LHCN-M2 (cell line): ENCODE results near the gene DFFA. TPM values are rescaled to one million over a fixed set of nuclear protein-coding genes. Genes with fewer than 3 reads are reported as not detected.
"Not testable (repeated sequence)": the region's sequence is repeated elsewhere in the genome, so short reads cannot be mapped to it uniquely, and the experiment has no call there.

ENCODE experiments used
- DNase-seq: peaks from one replicate; pipeline ENCODE4 v3.0.0-alpha.2; 2012; ENCODE audit warnings: low read depth
- total RNA-seq: library from RNA; depleted of rRNA; stranded (reverse); fragments of >200 nt; gene quantifications from 2 replicates; pipeline ENCODE4 v1.2.3, GENCODE V29; 2014; rRNA removed

The DFFA gene
- total RNA-seq, 1 experiment from 2014 or later, result 34.2 TPM

DNA sequence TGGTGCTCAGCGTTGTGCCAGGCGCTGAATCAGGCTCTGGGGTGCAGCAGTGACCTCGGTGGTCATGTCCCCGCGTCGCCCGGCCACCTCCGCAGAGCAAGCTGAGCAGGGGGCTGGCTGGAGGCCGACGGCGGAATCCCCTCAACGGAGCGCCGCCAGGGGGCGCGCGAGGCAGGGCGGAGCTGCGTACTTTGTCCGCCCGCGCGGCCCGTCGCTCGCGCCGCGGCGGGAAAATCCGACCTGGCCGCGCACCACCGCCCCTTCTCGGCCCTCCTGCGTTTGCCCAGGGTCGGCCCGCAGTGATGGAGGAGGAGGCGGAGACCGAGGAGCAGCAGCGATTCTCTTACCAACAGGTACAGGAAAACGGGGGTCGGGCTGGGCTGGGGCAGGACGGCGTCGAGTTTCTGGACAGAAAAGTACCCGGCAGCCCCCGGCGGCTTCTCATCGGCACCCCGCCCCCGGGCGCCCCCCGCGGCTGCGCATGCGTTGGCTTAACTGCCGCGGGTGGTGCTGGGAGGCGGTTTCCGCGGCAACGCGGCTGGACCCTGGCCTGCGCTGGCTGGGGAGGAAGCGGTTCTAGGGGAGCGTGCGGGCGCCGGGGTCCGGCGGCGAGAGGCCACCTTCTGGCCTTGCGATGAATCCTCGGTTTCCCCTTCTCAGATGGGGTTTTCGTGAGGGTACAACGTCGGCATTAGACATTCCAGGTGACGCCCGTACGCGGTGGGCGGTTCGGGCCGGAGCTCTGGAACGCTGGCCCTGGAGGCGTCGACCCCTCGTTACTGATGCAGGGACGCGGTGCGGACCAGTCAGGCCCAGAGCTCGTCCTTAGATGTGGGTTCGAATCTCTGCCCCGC lies 41.9 kb downstream of the DFFA start, which contains the start of gene CENPS:
Gene CENPS (plus strand): TSS at position 218 of the 854 bp plus-strand sequence. CDS start 85 bp downstream, at position 303.
- peak; percentile 87 for DNase-seq

DNA sequence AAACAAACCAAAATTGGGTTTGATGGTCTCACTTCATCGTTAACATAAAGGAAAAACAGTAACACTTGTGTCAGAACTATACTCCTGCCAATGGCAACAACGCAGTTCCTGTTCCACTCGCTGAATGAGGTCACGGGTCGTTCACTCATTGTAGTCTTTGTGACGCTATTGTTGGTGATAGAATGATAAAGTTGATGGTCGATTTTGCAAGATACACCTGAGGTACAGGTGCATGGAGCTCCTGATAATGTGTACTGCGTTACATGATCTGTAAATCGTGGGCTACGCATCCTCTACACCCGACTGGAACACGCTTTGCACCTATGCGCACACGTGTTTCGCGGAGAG lies 42.5 kb downstream of the DFFA start:
- DNase-seq, result no peak

DNA sequence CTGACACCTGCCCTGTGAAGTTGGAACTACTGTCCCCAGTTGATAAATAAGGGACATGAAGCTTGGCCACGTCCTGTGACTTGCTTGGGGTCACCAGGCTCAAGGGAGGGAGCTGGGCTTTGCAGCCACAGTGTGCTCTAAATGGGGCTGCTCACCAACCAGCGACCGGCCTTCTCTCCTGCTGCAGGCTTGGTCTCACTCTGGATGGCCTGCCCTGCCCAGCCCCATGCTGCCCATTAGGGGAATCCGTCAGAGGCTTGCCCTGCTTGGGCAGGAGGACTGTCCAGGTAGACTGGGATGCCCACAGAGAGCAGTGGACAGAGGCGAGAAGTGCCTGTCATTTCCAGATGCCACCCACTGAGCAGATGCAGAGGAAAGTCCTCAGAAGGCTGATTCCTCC lies 43.3 kb downstream of the DFFA start:
- no peak for DNase-seq

GRCh38 chr1:10426535-10426848 lies 45.8 kb downstream of the DFFA start:
- not testable (repeated sequence) for DNase-seq

DNA sequence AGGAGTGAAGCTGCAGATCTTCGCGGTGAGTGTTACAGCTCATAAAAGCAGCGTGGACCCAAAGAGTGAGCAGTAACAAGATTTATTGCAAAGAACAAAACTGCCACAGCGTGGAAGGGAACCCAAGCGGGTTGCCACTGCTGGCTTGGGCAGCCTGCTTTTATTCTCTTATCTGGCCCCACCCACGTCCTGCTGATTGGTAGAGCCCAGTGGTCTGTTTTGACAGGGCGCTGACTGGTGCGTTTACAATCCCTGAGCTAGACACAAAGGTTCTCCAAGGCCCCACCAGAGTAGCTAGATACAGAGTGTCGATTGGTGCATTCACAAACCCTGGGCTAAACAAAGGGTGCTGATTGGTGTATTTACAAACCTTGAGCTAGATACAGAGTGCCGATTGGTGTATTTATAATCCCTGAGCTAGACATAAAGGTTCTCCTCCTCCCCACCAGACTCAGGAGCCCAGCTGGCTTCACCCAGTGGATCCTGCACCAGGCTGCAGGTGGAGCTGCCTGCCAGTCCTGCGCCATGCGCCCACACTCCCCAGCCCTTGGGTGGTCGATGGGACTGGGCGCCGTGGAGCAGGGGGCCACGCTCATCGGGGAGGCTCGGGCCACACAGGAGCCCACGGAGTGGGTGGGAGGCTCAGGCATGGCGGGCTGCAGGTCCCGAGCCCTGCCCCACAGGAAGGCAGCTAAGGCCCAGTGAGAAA lies 46.3 kb downstream of the DFFA start:
- DNase-seq, result not testable (repeated sequence)

DNA sequence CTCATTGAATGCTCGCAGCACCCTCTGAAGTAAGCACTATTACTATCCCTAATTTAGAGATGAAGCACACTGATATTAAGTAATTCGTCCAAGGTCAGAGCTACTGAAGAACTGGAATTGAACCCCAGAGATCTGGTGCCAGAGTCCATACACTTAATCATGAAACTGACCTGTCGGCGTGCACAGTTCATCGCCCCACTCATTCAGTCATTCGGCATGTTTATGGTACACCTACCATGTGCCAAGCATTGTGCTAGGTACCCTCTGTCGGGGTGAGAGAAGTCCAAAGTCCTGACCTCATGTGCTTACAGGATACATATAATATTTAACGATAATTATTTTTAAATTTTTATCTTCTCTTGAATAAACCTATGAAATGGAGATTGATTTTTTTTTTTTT lies 47.7 kb downstream of the DFFA start:
- no peak for DNase-seq

DNA sequence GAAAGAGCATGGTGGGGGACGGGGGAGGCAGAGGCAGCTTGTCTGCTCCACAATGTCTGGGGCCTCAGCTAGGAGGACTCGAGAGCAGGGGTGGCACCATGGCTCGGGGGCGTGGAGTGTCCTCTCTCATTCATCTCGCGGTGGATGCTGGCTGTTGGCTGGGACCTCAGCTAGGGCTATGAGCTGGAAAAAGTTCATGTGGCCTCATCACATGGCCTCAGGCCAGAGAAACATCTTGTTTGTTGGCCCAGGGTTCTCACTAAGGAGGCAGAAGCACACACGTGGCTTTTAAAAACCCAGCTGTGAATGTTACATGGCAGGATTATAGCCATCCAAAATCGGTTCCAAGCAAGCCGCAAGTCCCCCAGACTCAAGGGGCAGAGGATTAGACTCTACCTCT lies 48.3 kb downstream of the DFFA start:
- DNase-seq, result peak; percentile 28

- DNase-seq, result no peak
Observed at GRCh38 chr1:10421637-10422036, 50.7 kb downstream of the DFFA start.

- DNase-seq, result no peak
Observed at GRCh38 chr1:10419351-10419750, 53.0 kb downstream of the DFFA start.

- not testable (repeated sequence) for DNase-seq
Observed at GRCh38 chr1:10418741-10419140, 53.6 kb downstream of the DFFA start.

DNA sequence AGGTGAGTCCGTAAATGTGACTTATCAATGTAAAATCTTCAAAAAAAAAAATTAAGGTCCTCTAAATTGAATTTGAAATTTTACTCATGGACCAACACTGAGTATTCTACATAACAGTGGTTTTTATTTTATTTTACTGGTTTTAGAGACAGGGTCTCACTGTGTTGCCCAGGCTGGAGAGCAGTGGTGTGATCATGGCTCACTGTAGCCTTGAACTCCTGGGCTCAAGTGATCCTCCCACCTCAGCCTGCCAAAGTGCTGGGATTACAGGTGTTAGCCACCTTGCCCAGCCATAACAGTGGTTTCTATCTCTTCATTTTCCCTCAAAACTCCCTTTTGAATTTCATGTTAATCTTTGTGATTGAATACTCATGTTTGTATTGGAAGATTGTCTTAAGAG lies 56.4 kb downstream of the DFFA start:
- DNase-seq, result not testable (repeated sequence)

DNA sequence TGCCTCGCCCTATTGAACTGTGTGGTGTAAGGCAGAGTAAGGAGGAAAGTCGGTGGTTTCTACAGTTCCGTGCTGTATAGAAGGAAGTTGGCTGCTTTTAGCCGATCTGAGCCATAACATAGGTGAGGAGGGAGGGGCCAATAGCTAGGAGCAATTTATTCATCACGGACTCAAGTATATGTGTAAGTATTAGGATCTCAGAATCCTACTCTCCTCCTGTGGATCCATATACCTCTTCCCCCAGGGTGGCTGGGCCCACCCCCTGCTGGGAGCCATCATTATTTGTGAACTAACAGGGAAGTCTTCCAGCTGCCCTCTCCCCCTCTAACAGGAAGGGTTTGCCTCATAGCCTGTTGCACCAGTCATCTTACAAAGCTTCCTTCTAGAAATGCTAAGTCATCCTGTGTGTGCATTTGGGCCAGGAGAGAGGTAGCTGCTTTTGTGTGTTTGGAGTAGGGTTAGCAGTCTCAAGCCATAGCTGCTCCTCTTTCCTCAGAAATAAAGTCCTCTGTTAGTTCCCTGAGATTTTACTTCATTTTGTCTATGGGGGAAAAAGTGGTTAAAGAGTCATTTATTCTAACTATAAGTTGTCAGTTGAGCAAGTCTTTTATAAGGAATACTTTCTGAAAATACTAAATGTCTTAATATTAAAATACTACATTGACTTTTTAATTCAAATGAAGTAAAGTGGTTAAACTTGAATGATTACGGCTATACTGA lies 57.0 kb downstream of the DFFA start:
- peak; percentile 34 for DNase-seq

DNA sequence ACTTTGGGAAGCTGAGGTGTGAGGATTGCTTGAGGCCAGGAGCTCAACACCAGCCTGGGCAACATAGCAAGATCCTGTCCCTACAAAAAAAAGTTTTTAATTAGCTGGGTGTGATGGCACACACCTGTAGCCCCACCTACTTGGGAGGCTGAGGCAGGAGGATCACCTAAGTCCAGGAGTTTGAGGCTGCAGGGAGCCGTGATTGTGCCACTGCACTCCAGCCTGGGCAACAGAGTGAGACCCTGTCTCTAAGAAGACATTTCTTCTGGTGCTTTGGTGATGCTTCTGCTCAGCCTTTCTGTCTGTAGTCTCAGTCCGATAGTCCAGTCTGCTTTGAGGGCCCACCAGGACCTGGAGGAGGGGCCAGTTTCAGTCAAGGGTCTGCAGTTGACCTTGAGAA lies 65.1 kb downstream of the DFFA start:
- no peak for DNase-seq

Other genes starting within 250 kb of the DFFA start
- gene PGD, start 73.5 kb downstream of the DFFA start, total RNA-seq, result 189 and 221 TPM in 2 replicates
- 10.0 and 14.5 TPM in 2 replicates for gene CENPS, start 42.1 kb downstream of the DFFA start, total RNA-seq
- not detected in 2 replicates for gene CORT, start 22.5 kb downstream of the DFFA start, total RNA-seq
- gene PEX14, start 2.4 kb upstream of the DFFA start, total RNA-seq, result 13.4 and 16.5 TPM in 2 replicates